ENCODE results near the gene KLF11.
A peak's percentile ranks its signal among the peaks of the same experiment; 100 is the strongest.

KLF11 gene

GRCh38 chr2:10053351-10053750 is 10.0 kb downstream of the KLF11 start:
- H2AK5ac ChIP-seq (ENCODE audit: low read length): no peak overlapping the region
- no peak overlapping the region for H2BK120ac ChIP-seq (ENCODE audit: low read depth, low read length)
- no peak overlapping the region for H3K4me3 ChIP-seq (ENCODE audit: low read length)
- H3K36me3 ChIP-seq (ENCODE audit: control insufficient read depth, insufficient read depth, low read length): no peaks in the 10 kb centered on the region
- H3K56ac ChIP-seq (ENCODE audit: low read length): no peak overlapping the region
- no peak overlapping the region for H3K9ac ChIP-seq (ENCODE audit: low read length)
- no peak overlapping the region for H3K4ac ChIP-seq (ENCODE audit: low read depth, low read length)
- WGBS (ENCODE audit: extremely low coverage, insufficient coverage, low lambda C conversion rate): no CpG with 5 or more reads among the region's 4 CpGs
- H3K18ac ChIP-seq (ENCODE audit: low read length): no peak overlapping the region
- H3K4me2 ChIP-seq (ENCODE audit: low read length): no peak overlapping the region
- H2BK5ac ChIP-seq (ENCODE audit: low read length): no peak overlapping the region
- no peak overlapping the region for H2BK15ac ChIP-seq (replicated peaks; ENCODE audit: low read depth)
- H3K79me2 ChIP-seq (ENCODE audit: control insufficient read depth, insufficient read depth, low read length): no peaks in the 10 kb centered on the region
- no peak overlapping the region for H4K5ac ChIP-seq (ENCODE audit: low read length)
- H3K27me3 ChIP-seq (ENCODE audit: insufficient read depth, low read length, poor library complexity): no peaks in the 10 kb centered on the region
- no peak overlapping the region for H4K8ac ChIP-seq (ENCODE audit: low read depth, low read length)
- H3K79me1 ChIP-seq (ENCODE audit: low read length): no peaks in the 10 kb centered on the region
- no peak for DNase-seq
- H3K23ac ChIP-seq (ENCODE audit: low read length): no peak overlapping the region
- H3K27ac ChIP-seq (ENCODE audit: low read depth, low read length): no peak overlapping the region
- no peaks in the 10 kb centered on the region for H3K4me1 ChIP-seq (ENCODE audit: control insufficient read depth, low read depth, low read length)

DNA sequence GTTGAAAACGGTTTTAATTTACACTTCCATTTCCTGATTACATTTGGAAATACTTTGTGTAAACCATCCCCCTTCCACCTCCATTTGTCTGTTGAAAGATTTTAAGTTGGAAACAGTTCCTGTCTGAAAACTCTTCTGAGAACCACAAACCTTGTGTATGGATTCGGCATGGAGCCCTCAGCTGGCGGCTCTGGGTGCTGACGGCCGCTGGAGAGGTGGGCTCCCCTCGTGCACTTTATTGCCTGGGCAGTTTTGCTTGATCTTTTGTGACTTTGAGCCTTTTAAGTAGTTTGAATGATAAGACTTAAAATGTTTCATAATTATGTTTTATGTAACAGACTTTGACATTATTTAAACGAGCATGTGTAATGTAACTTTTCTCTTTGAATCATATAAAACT is 11.1 kb downstream of the KLF11 start:
- H3K27ac ChIP-seq (ENCODE audit: low read depth, low read length): no peak overlapping the region
- DNase-seq: no peak

DNA sequence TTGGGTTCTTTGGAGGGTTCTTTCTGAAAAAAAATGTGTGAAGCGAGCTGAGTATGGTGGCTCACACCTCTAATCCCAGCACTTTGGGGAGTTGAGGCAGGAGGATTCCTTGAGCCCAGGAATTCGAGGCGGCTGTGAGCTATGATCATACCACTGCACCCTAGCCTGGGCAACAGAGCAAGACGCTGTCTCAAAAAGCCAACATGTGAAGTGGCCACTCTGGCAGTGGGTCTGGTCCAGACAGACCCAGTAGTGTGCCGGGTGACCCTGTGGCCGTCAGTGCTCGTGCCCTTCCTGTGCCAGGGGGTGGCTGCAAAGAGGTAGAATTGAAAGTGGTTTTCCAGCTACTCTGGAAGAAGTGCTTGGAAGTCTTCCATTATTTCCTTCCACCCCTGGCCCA is 11.6 kb downstream of the KLF11 start:
- no peak overlapping the region for H3K18ac ChIP-seq (ENCODE audit: low read length)
- no peak overlapping the region for H3K4me3 ChIP-seq (ENCODE audit: low read length)
- peak overlapping the region; percentile 0 for H3K56ac ChIP-seq (ENCODE audit: low read length)
- no peaks in the 10 kb centered on the region for H3K36me3 ChIP-seq (ENCODE audit: control insufficient read depth, insufficient read depth, low read length)
- no peak overlapping the region for H2BK5ac ChIP-seq (ENCODE audit: low read length)
- H2BK15ac ChIP-seq (replicated peaks; ENCODE audit: low read depth): no peak overlapping the region
- no peak overlapping the region for H3K4ac ChIP-seq (ENCODE audit: low read depth, low read length)
- DNase-seq: no peak
- no peak overlapping the region for H3K4me2 ChIP-seq (ENCODE audit: low read length)
- no peaks in the 10 kb centered on the region for H3K27me3 ChIP-seq (ENCODE audit: insufficient read depth, low read length, poor library complexity)
- no peak overlapping the region for H2AK5ac ChIP-seq (ENCODE audit: low read length)
- no CpG with 5 or more reads among the region's 7 CpGs for WGBS (ENCODE audit: extremely low coverage, insufficient coverage, low lambda C conversion rate)
- no peaks in the 10 kb centered on the region for H3K79me1 ChIP-seq (ENCODE audit: low read length)
- no peak overlapping the region for H3K27ac ChIP-seq (ENCODE audit: low read depth, low read length)
- H2BK120ac ChIP-seq (ENCODE audit: low read depth, low read length): no peak overlapping the region
- no peak overlapping the region for H4K5ac ChIP-seq (ENCODE audit: low read length)
- no peaks in the 10 kb centered on the region for H3K79me2 ChIP-seq (ENCODE audit: control insufficient read depth, insufficient read depth, low read length)
- no peak overlapping the region for H3K9ac ChIP-seq (ENCODE audit: low read length)
- no peaks in the 10 kb centered on the region for H3K4me1 ChIP-seq (ENCODE audit: control insufficient read depth, low read depth, low read length)
- H3K23ac ChIP-seq (ENCODE audit: low read length): no peak overlapping the region
- no peak overlapping the region for H4K8ac ChIP-seq (ENCODE audit: low read depth, low read length)

More for the DNA sequence above, 11.1 kb downstream of the KLF11 start:
- Histone ChIP-seq H4K5ac (ENCODE audit: low read length) (no peak overlapping the region), H3K18ac (ENCODE audit: low read length) (no peak overlapping the region), H3K79me2 (ENCODE audit: control insufficient read depth, insufficient read depth, low read length) (no peaks in the 10 kb centered on the region), H3K23ac (ENCODE audit: low read length) (no peak overlapping the region), H3K56ac (ENCODE audit: low read length) (no peak overlapping the region), H3K4me3 (ENCODE audit: low read length) (no peak overlapping the region), H2AK5ac (ENCODE audit: low read length) (no peak overlapping the region), H3K9ac (ENCODE audit: low read length) (no peak overlapping the region), H4K8ac (ENCODE audit: low read depth, low read length) (no peak overlapping the region), H3K36me3 (ENCODE audit: control insufficient read depth, insufficient read depth, low read length) (no peaks in the 10 kb centered on the region), H3K4me2 (ENCODE audit: low read length) (no peak overlapping the region), H3K79me1 (ENCODE audit: low read length) (no peaks in the 10 kb centered on the region), H3K4me1 (ENCODE audit: control insufficient read depth, low read depth, low read length) (no peaks in the 10 kb centered on the region), H2BK15ac (replicated peaks; ENCODE audit: low read depth) (no peak overlapping the region), H2BK120ac (ENCODE audit: low read depth, low read length) (no peak overlapping the region), H3K27me3 (ENCODE audit: insufficient read depth, low read length, poor library complexity) (no peaks in the 10 kb centered on the region), H3K4ac (ENCODE audit: low read depth, low read length) (no peak overlapping the region), H2BK5ac (ENCODE audit: low read length) (no peak overlapping the region)
- WGBS (ENCODE audit: extremely low coverage, insufficient coverage, low lambda C conversion rate): no CpG with 5 or more reads among the region's 7 CpGs

DNA sequence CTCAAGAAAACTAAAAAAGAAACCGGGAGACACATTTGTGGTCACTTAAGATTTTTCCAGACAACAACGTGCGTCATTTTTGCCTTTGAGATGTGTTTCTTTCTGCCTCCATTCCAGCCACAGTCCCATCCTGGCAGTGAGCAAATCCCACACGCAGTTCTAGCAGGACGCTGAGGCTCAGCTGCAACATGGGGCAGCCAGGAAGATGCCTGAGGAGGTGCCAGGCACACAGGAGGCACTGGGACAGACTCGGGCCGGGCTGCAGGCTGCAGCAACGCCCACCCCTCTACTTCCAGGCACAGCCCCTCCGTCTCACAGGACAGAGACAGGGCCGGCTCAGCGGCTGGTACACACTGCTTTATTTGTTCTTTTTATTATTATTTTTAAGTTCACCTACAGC is 13.1 kb downstream of the KLF11 start:
- Histone ChIP-seq H3K27ac (ENCODE audit: low read depth, low read length) (no peak overlapping the region), H2BK15ac (replicated peaks; ENCODE audit: low read depth) (no peak overlapping the region), H3K4ac (ENCODE audit: low read depth, low read length) (no peak overlapping the region), H3K4me1 (ENCODE audit: control insufficient read depth, low read depth, low read length) (no peaks in the 10 kb centered on the region), H3K4me2 (ENCODE audit: low read length) (no peak overlapping the region), H2AK5ac (ENCODE audit: low read length) (no peak overlapping the region), H3K23ac (ENCODE audit: low read length) (peak overlapping the region; percentile 87), H4K8ac (ENCODE audit: low read depth, low read length) (no peak overlapping the region), H2BK120ac (ENCODE audit: low read depth, low read length) (no peak overlapping the region), H3K27me3 (ENCODE audit: insufficient read depth, low read length, poor library complexity) (no peaks in the 10 kb centered on the region), H3K9ac (ENCODE audit: low read length) (peak overlapping the region; percentile 31), H3K18ac (ENCODE audit: low read length) (no peak overlapping the region), H3K79me1 (ENCODE audit: low read length) (no peaks in the 10 kb centered on the region), H3K36me3 (ENCODE audit: control insufficient read depth, insufficient read depth, low read length) (no peaks in the 10 kb centered on the region), H3K4me3 (ENCODE audit: low read length) (no peak overlapping the region), H3K79me2 (ENCODE audit: control insufficient read depth, insufficient read depth, low read length) (no peaks in the 10 kb centered on the region), H3K56ac (ENCODE audit: low read length) (peak overlapping the region; percentile 72), H4K5ac (ENCODE audit: low read length) (no peak overlapping the region), H2BK5ac (ENCODE audit: low read length) (no peak overlapping the region)
- WGBS (ENCODE audit: extremely low coverage, insufficient coverage, low lambda C conversion rate): no CpG with 5 or more reads among the region's 11 CpGs
- no peak for DNase-seq

DNA sequence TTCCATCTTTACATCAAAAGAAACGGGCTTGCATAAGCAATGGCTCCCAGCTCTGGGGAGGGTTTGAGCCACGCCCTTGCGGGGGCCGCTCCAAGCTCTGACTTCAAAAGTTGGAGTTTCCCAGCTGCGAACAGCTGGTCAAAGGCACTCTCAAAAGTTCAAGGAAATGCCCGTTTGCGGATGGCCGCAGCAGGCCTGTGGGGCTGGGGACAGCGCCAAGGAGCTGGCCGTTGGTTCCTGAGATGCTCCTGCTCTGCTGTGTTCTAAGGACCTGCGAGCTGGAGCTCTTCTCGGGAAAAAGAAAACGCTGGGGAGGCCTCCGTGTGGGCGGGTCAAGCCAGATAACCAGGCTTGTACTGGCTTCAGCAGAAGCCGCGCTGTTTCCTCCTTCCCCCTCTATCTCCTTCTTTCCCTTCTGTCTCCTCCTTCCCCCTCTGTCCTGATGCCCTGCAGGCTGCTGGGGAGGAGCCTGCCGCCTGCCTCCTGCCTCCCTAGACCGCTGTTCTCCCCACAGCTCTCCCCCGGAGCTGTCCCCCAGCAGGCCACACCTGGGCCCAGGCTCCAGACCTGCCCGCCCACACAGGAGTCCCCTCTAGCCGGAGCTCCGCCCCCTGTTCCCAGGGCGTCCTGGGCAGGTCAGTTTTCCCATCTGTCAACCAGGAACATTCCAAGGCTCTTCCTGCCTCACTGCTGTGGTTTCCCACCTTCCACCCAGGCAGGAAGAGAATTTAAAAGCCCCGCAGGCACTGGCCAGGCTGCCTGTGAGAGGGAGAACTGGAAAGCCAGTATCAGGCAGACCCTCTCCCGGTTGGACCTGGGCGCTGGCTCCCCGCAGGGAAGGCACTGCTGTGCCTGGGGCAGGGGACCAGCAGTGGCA is 14.1 kb downstream of the KLF11 start:
- no peaks in the 10 kb centered on the region for H3K36me3 ChIP-seq (ENCODE audit: control insufficient read depth, insufficient read depth, low read length)
- no peak overlapping the region for H2BK15ac ChIP-seq (replicated peaks; ENCODE audit: low read depth)
- H4K8ac ChIP-seq (ENCODE audit: low read depth, low read length): no peak overlapping the region
- H3K4me1 ChIP-seq (ENCODE audit: control insufficient read depth, low read depth, low read length): no peaks in the 10 kb centered on the region
- peak overlapping the region; percentile 4 for H2BK5ac ChIP-seq (ENCODE audit: low read length)
- H3K4ac ChIP-seq (ENCODE audit: low read depth, low read length): no peak overlapping the region
- H3K23ac ChIP-seq (ENCODE audit: low read length): no peak overlapping the region
- H3K4me2 ChIP-seq (ENCODE audit: low read length): peak overlapping the region; percentile 59
- H3K79me1 ChIP-seq (ENCODE audit: low read length): no peaks in the 10 kb centered on the region
- H3K18ac ChIP-seq (ENCODE audit: low read length): peak overlapping the region; percentile 62
- no peak overlapping the region for H2BK120ac ChIP-seq (ENCODE audit: low read depth, low read length)
- peak overlapping the region; percentile 68 for H3K27ac ChIP-seq (ENCODE audit: low read depth, low read length)
- peak overlapping the region; percentile 85 for H3K56ac ChIP-seq (ENCODE audit: low read length)
- no CpG with 5 or more reads among the region's 28 CpGs for WGBS (ENCODE audit: extremely low coverage, insufficient coverage, low lambda C conversion rate)
- H2AK5ac ChIP-seq (ENCODE audit: low read length): no peak overlapping the region
- DNase-seq: peak; percentile 99
- H3K27me3 ChIP-seq (ENCODE audit: insufficient read depth, low read length, poor library complexity): no peaks in the 10 kb centered on the region
- H4K5ac ChIP-seq (ENCODE audit: low read length): no peak overlapping the region
- no peaks in the 10 kb centered on the region for H3K79me2 ChIP-seq (ENCODE audit: control insufficient read depth, insufficient read depth, low read length)
- H3K4me3 ChIP-seq (ENCODE audit: low read length): peak overlapping the region; percentile 2
- H3K9ac ChIP-seq (ENCODE audit: low read length): peak overlapping the region; percentile 66
